ENCODE measurements around the gene NXNL1. TPM values are rescaled to one million over a fixed set of nuclear protein-coding genes. Genes with fewer than 3 reads are reported as not detected.
A peak's percentile ranks its signal among the peaks of the same experiment; 100 is the strongest.

NXNL1 gene
- total and polyA plus RNA-seq, 2 of the 8 experiments (the other 6 are each of a cell fraction or from before 2014, with no cell fraction given) = not detected

- H3K4ac ChIP-seq (replicated peaks; ENCODE audit: insufficient read length, low read depth, low read length) = peak overlapping the region; percentile 45
- H3K79me2 ChIP-seq (ENCODE audit: control insufficient read depth in 1 of 2, insufficient read depth in 2 of 2, low read length in 2 of 2) = no peaks in the 10 kb centered on the region
- H3K4me3 ChIP-seq (ENCODE audit: extremely low read depth in 1 of 4, insufficient read depth in 2 of 4, low read depth in 3 of 4, low read length in 4 of 4) = peak overlapping the region; percentile 2 to 58 (median 32); a peak in 5 of 8 replicates
- H2BK5ac ChIP-seq (ENCODE audit: low read depth, low read length) = peak overlapping the region; percentile 20; the same call in 1 of the 2 replicates
- peak overlapping the region; percentile 76; the same call in 1 of the 2 replicates for H2AFZ ChIP-seq (ENCODE audit: low read length)
- H4K5ac ChIP-seq (ENCODE audit: insufficient read length, low read depth, low read length) = no peak overlapping the region
- ChIA-PET POLR2A (ENCODE audit: partially characterized antibody) (interaction anchor here (0.8 to 6.1 kb wide), 10 partner anchors 10 to 86 kb away, joined by 3 to 44 read pairs (median 4); partner anchors contain the start of genes BST2 and CCDC194), CTCF (ENCODE audit: partially characterized antibody) (interaction anchor here (0.7 to 1.5 kb wide), 5 partner anchors 25 to 48 kb away, joined by 3 to 8 read pairs (median 3); partner anchors contain the start of gene TMEM221)
- no peak overlapping the region for H3K14ac ChIP-seq (ENCODE audit: insufficient read length)
- peak overlapping the region; percentile 21 for H2BK120ac ChIP-seq (replicated peaks; ENCODE audit: low read depth, low read length)
- peaks cover 0 to 2% (median 0%) of the 10 kb centered on the region in 4 experiments; a peak in 1 of 8 replicates for H3K36me3 ChIP-seq (ENCODE audit: control insufficient read depth in 2 of 4, insufficient read depth in 4 of 4, low read length in 3 of 4)
- H3K4me1 ChIP-seq (replicated peaks in 1 of 4; ENCODE audit: control insufficient read depth in 3 of 4, insufficient read depth in 4 of 4, low read length in 3 of 4) = peaks cover 3 to 12% (median 8%) of the 10 kb centered on the region in 4 experiments
- no peaks in the 10 kb centered on the region for H3K79me1 ChIP-seq (ENCODE audit: low read depth, low read length)
- H3K27ac ChIP-seq (ENCODE audit: low read depth, low read length) = peak overlapping the region; percentile 62; the same call in 1 of the 2 replicates
- no peak overlapping the region for H2BK15ac ChIP-seq (ENCODE audit: low read length)
- no peak overlapping the region for H3K23ac ChIP-seq (ENCODE audit: insufficient read length)
- H3K56ac ChIP-seq (replicated peaks; ENCODE audit: insufficient read length, low read depth, low read length) = peak overlapping the region; percentile 24
- H3K27me3 ChIP-seq (replicated peaks in 1 of 4; ENCODE audit: control insufficient read depth in 3 of 4, extremely low read depth in 1 of 4, insufficient read depth in 3 of 4, low read length in 3 of 4) = peaks cover 0 to 6% (median 0%) of the 10 kb centered on the region in 4 experiments; a peak in 3 of 7 replicates
- FAIRE-seq (no peak), DNase-seq (ENCODE audit: low read depth in 1 of 2, low spot score in 2 of 2) (no peak)
- peak overlapping the region; percentile 59 to 69 for H3K4me2 ChIP-seq (ENCODE audit: insufficient read depth in 1 of 2, low read depth in 2 of 2, low read length in 2 of 2)
- 0 out of 2 replicates have a peak overlapping the region, but pooled peaks have one; percentile 22 for H2BK12ac ChIP-seq (ENCODE audit: low read depth, low read length)
- no peak overlapping the region for H4K91ac ChIP-seq (replicated peaks; ENCODE audit: insufficient read length, low read length)
- H3K9ac ChIP-seq (replicated peaks in 1 of 4; ENCODE audit: extremely low read depth in 1 of 4, low read depth in 3 of 4, low read length in 3 of 4) = peak overlapping the region in 2 of 4 experiments; percentile 48 to 78; a peak in 4 of 7 replicates
- H2AK5ac ChIP-seq (ENCODE audit: low read depth, low read length) = no peak overlapping the region
- H4K20me1 ChIP-seq (replicated peaks in 1 of 2; ENCODE audit: control insufficient read depth in 1 of 2, insufficient read depth in 2 of 2, low read length in 2 of 2) = peaks cover 0 to 4% of the 10 kb centered on the region in 2 experiments
- 36% methylated on average over 8 of the region's 8 CpGs; no CpG with 5 or more reads in 1 of the 2 experiments for WGBS, 2 experiments (ENCODE audit: extremely low coverage in 1 of 2, insufficient coverage in 1 of 2, insufficient read length in 1 of 2, insufficient replicate concordance in 2 of 2, low coverage in 1 of 2, low lambda C conversion rate in 2 of 2, missing lambda C conversion rate in 1 of 2)
- H3K18ac ChIP-seq (ENCODE audit: extremely low read depth, low read length) = no peak overlapping the region
- no peaks in the 10 kb centered on the region for H3K9me3 ChIP-seq (ENCODE audit: insufficient read depth in 2 of 2, low read depth in 1 of 2, low read length in 1 of 2)
- no peak overlapping the region for H4K8ac ChIP-seq (ENCODE audit: extremely low read depth, insufficient read depth, low read length)
- no peak overlapping the region for H2BK20ac ChIP-seq (ENCODE audit: low read length)
- H3K23me2 ChIP-seq (ENCODE audit: low read depth, low read length) = peaks cover 12% of the 10 kb centered on the region
- TF ChIP-seq CTBP2 (IDR thresholded peaks at IDR 0.05; ENCODE audit: borderline replicate concordance, insufficient read depth, insufficient read length, low read length) (no peak), POLR2A (IDR thresholded peaks at IDR 0.05; ENCODE audit: control extremely low read depth in 1 of 2, low read depth in 2 of 2, low read length in 2 of 2) (no peak), SRF (IDR thresholded peaks at IDR 0.05; ENCODE audit: low read depth, low read length) (no peak), POU5F1 (IDR thresholded peaks at IDR 0.05; ENCODE audit: low read depth, low read length) (no peak), HDAC2 (IDR thresholded peaks at IDR 0.05; ENCODE audit: borderline replicate concordance in 1 of 2, low read depth in 2 of 2, low read length in 2 of 2) (no peak), RAD21 (IDR thresholded peaks at IDR 0.05 in 1 of 2, conservative IDR thresholded peaks at IDR 0.05 in 1 of 2; ENCODE audit: low read depth in 2 of 2, low read length in 2 of 2) (no peak), KDM1A (IDR thresholded peaks at IDR 0.05; ENCODE audit: borderline replicate concordance, low read length) (no peak), RXRA (IDR thresholded peaks at IDR 0.05; ENCODE audit: insufficient read depth, low read depth, low read length) (no peak), ATF2 (IDR thresholded peaks at IDR 0.05; ENCODE audit: low read length) (no peak), NRF1 (IDR thresholded peaks at IDR 0.05; ENCODE audit: low read depth, low read length) (no peak)
Measured at GRCh38 chr19:17419154-17419620, 41.5 kb downstream of the NXNL1 start.

Measured in H1 (cell line).